Neuron (in vitro differentiated cells): Measurements from ENCODE around the gene C22orf23.

Experiments used
- H2AFZ ChIP-seq: one replicate; pipeline ENCODE4 v1.6.1; 2013; ENCODE audit warnings: low read depth, mild to moderate bottlenecking, inconsistent platforms, low read length, moderate library complexity
- H3K27me3 ChIP-seq: one replicate; pipeline ENCODE4 v1.6.1; 2013; ENCODE audit warnings: low read length; ENCODE audit not compliant: insufficient read depth
- H3K36me3 ChIP-seq: one replicate; pipeline ENCODE4 v1.6.1; 2013; ENCODE audit warnings: low read length; ENCODE audit not compliant: insufficient read depth
- H3K4me1 ChIP-seq: one replicate; pipeline ENCODE4 v1.6.1; 2013; ENCODE audit warnings: low read length; ENCODE audit not compliant: insufficient read depth
- H3K4me3 ChIP-seq: 2 replicates; pipeline ENCODE4 v1.5.1; 2013; ENCODE audit warnings: mild to moderate bottlenecking, low read length, moderate library complexity
- H3K9me3 ChIP-seq: one replicate; pipeline ENCODE4 v1.6.1; 2013; ENCODE audit warnings: low read length

Gene C22orf23

DNA sequence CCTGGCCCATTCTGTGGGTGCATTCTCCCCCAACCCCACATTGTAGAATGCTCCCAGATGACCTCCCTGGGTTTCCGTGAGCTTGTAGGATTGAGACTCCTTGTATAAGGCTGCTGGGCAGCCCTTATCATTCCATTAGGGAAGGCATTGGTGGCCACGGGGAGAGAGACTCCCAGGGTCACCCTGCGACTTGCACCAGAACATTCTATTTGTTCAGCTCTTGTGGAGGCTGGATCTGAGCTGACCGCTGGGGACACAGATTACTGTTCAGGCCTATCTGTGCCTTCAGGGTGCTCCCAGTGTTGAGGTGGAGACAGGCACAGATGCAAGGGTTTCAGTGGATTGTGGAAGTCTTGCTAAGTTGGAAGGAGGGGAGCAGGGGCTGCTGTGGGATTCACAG, 29.5 kb downstream of the C22orf23 start:
- Histone ChIP-seq H3K27me3 (no peaks in the 10 kb centered on the region), H3K9me3 (no peaks in the 10 kb centered on the region), H3K36me3 (peaks cover 46% of the 10 kb centered on the region), H3K4me1 (no peaks in the 10 kb centered on the region), H2AFZ (no peak overlapping the region), H3K4me3 (no peak overlapping the region)

DNA sequence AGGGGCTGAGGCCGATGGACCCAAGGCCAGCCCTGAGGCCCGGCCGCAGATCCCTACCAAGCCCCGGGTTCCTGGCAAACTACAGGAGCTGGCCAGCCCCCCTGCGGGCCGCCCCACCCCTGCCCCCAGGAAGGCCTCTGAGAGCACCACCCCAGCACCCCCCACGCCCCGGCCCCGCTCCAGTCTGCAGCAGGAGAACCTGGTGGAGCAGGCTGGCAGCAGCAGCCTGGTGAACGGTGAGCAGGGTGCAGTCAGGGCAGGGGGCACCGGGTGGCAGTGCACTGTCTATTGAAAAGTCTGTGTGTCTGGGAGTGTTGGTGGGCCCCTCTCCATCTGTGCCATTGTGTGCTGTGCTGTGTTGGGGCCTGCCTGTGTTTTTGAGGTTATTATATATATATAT, 31.2 kb downstream of the C22orf23 start:
- Histone ChIP-seq H3K36me3 (peaks cover 52% of the 10 kb centered on the region), H3K4me3 (no peak overlapping the region), H2AFZ (no peak overlapping the region), H3K4me1 (no peaks in the 10 kb centered on the region), H3K9me3 (no peaks in the 10 kb centered on the region), H3K27me3 (no peaks in the 10 kb centered on the region)

DNA sequence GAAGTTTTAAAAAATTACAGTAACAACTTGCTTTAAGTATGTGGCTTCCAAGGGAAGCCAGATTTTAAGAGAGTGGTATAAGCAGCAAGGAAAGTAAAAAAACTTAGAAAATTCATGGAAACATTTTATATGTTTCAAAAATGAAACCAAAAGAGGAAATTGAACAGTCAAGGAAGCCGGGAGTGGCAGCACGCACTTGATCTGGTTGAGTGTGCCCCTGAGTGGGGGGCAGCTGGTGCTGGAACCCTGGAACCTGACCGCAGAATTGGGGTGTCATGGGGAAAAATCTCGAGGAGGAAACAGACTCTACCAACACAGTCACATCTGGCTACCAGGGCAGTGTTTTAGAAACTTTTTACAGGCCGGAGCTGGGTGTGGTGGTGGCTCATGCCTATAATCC, 33.3 kb downstream of the C22orf23 start:
- Histone ChIP-seq H3K36me3 (peaks cover 47% of the 10 kb centered on the region), H2AFZ (no peak overlapping the region), H3K4me1 (no peaks in the 10 kb centered on the region), H3K27me3 (no peaks in the 10 kb centered on the region), H3K4me3 (no peak overlapping the region), H3K9me3 (no peaks in the 10 kb centered on the region)

DNA sequence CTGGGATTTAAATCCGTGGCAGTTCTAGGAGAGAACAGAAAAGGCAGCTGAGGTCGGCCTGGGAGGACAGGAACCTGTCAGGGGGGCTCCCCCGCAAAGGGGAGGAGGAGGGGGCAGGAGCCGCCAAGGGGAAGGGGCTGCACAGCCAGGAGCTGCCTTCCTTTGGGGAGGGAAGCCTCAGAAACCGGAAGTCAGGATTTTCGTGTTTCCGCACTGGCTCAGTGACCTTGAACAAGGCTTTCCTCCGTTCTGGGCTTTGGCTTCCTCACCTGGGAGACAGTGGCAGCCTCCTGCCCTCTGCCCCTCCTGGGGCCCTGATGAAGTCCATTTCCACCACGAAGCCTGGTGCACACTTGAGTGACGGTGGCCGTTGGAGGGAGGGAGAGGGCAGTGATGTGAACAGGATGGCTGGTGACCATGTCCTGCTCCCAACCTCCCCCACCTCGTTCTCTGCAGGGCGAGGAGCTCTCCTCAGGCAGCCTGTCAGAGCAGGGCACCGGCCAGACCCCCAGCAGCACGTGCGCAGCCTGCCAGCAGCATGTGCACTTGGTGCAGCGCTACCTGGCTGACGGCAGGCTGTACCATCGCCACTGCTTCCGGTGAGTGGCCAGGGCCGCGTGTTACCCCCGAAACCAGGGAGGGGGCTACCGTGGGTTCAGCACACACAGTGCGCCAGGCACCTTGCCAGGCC, 34.7 kb downstream of the C22orf23 start:
- no peaks in the 10 kb centered on the region for H3K4me1 ChIP-seq
- no peak overlapping the region for H2AFZ ChIP-seq
- no peaks in the 10 kb centered on the region for H3K27me3 ChIP-seq
- no peak overlapping the region for H3K4me3 ChIP-seq
- peaks cover 44% of the 10 kb centered on the region for H3K36me3 ChIP-seq
- H3K9me3 ChIP-seq: no peaks in the 10 kb centered on the region

DNA sequence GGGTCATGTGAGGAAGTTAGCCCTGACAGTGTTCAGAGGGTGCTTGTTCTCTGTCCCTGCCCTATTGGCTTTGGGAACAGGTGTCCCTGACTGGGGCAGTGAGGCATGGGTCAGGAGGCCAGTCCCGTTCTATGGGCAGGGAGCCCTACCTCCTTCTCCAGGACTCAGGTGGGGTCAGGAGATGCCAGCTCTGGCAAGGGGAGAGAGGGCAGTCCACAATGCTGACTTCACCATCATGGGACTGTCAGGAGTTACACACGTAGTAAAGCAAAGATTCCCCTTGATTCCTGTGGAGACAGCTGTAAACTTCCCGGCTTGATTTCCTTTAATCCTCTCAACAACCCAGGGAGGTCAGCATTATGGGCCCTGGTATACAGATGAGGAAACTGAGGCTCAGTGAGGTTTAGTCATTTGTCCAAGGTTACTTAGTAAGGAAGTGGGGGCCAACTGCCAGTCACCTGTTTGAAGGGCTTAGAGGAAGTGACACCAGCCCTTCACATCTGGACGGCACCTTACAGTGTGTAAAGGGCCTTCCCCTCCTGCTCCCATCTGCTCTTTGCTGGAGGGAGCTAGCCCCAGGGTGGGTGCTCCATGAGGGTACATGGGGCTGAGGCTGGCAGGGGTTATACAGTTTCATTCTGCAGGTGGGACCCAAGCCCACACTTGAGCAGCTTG, 35.4 kb downstream of the C22orf23 start:
- Histone ChIP-seq H3K9me3 (no peaks in the 10 kb centered on the region), H3K36me3 (peaks cover 45% of the 10 kb centered on the region), H2AFZ (no peak overlapping the region), H3K4me1 (no peaks in the 10 kb centered on the region), H3K27me3 (no peaks in the 10 kb centered on the region), H3K4me3 (no peak overlapping the region)

DNA sequence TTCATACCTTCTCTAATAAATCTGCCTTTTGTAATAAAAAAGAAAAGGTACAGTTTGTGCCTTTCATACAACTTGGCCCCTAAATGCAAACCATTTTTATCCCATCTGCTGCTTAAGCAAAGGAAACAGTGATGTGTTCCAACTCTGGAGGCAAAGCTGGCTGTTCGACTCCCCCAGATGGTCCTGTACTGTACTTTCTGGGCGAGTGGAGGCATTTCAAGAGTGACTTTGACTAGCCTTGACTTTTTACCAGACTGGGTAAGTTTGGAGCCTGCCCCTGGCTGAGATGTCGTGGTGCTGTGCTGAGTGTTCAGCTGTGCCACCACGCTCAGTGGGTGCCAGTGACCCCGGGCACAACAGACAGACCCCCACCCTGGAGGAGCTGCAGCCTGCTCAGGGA, 37.1 kb downstream of the C22orf23 start:
- Histone ChIP-seq H3K36me3 (peaks cover 41% of the 10 kb centered on the region), H2AFZ (no peak overlapping the region), H3K4me1 (peaks cover 4% of the 10 kb centered on the region), H3K27me3 (no peaks in the 10 kb centered on the region), H3K9me3 (no peaks in the 10 kb centered on the region), H3K4me3 (no peak overlapping the region)

DNA sequence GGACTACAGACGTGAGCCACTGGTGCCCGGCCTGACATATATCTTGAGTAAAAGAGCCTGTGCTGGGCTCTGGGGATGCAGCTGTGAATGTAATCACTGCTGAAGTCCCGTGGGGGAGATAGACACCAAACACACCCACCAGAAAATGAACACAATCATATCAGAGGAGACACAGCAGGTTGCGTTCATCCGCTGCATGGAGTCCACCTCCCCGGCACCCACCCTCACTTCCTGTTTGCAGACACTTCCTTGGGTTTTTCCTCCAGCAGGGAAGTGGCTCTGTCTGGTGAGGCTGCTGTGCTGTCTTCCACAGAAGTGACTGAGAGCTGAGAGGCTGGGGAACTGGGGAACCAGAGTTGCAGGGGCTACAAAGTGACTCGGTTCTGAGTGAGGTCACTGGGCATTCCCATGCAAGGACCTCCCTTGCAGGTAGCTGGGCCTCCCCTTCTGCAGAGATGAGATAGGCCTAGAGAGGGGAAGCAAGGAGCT, 40.1 kb downstream of the C22orf23 start:
- no peak overlapping the region for H2AFZ ChIP-seq
- H3K27me3 ChIP-seq: no peaks in the 10 kb centered on the region
- H3K4me1 ChIP-seq: peaks cover 23% of the 10 kb centered on the region
- H3K36me3 ChIP-seq: peaks cover 31% of the 10 kb centered on the region
- H3K4me3 ChIP-seq: no peak overlapping the region
- H3K9me3 ChIP-seq: no peaks in the 10 kb centered on the region

DNA sequence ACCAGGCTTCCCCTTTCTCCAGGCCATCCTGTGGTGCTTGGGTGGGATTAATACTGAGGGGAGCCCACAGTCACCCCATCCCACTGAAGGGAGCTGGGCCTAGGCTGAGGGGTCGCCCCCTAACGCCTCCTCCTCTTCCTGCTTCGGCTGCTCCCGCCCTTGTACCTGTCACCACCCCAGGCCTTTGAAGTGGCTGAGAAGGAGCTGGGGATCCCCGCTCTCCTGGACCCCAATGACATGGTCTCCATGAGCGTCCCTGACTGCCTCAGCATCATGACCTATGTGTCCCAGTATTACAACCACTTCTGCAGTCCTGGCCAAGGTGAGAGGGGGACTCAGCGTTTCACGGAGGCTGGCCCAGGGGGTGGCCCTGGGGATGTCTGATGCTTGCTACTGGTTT, 41.2 kb downstream of the C22orf23 start:
- Histone ChIP-seq H3K9me3 (no peaks in the 10 kb centered on the region), H3K4me1 (peaks cover 27% of the 10 kb centered on the region), H2AFZ (no peak overlapping the region), H3K4me3 (no peak overlapping the region), H3K36me3 (peaks cover 21% of the 10 kb centered on the region), H3K27me3 (no peaks in the 10 kb centered on the region)

DNA sequence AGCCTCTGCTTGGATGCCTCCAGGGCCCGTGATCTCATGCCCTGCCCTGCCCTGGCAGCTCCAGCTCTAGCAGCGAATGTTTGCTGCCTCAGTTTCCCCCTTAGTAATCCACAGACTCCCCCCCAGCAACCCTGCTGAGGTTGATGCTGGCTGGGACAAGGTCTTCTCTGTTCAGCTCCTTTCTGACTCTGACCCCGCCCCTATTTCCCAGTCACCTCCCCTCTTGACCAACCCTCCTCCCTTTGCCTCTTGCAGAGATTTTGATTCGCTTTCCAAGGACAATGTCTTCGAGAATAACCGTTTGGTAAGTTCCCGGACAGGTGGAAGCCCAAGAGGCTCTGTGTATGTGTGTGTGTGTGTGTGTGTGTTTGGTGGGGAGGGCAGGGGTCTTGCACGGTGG, 41.7 kb downstream of the C22orf23 start:
- no peaks in the 10 kb centered on the region for H3K9me3 ChIP-seq
- H3K36me3 ChIP-seq: peaks cover 18% of the 10 kb centered on the region
- no peak overlapping the region for H3K4me3 ChIP-seq
- H3K4me1 ChIP-seq: peaks cover 32% of the 10 kb centered on the region
- no peak overlapping the region for H2AFZ ChIP-seq
- H3K27me3 ChIP-seq: no peaks in the 10 kb centered on the region

DNA sequence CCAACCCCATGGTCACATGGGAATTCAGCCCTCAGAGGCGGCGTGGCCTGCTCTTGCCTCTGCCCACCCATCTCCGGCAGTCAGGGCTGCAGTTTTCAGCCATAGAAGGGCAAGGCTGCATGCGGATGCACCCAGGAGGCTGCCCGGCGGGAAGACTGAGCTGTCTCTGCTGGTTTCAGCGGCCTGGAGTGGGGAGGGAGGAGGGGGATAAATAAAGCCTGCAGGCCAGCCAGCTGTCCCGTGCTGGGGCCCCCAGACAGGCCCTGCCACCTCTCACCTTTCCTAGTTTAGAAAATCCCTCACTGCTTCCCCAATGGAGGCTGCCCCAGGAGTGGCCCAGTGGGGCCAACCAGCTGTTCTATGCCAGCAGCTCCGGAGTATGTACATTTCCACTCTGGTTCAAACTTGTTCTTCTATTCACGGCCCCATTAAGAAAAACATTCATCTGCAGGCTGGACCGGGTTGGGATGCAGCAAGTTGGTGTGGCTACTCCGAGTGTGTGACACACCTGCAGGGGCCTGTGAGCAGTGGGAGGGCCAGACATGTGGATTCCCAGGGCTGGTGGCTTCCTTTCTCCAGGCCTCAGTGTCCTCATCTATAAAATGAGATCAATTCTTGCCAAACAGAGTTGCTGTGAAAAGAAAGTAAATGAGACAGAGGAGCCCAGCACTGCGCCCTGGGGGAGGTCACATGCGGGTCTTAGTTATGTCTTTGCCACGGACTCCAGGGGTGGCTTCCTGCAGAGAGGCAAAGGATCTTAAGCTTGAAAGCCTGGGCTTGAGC, 42.3 kb downstream of the C22orf23 start:
- peaks cover 12% of the 10 kb centered on the region for H3K36me3 ChIP-seq
- H3K4me1 ChIP-seq: peaks cover 33% of the 10 kb centered on the region
- H3K9me3 ChIP-seq: no peaks in the 10 kb centered on the region
- no peak overlapping the region for H3K4me3 ChIP-seq
- H3K27me3 ChIP-seq: no peaks in the 10 kb centered on the region
- H2AFZ ChIP-seq: no peak overlapping the region

DNA sequence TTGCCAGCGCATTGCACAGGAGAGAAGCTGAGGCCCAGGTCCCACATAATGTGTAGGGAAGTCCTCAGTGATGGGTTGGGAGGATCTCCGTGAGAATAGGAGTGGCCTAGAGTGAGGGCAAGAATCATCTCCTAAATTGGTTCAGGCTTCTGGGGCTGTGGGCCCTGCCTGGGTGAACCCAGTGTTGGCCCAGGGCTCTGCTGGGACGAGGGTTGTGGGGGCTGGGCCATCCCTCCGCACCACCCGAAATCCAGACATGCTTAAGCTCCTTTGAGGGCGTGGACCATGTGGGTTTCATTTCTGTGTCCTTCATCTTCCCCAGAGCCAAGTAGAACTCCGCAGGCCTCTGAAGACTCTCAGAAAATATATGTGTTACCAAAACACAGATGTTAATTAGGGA, 43.6 kb downstream of the C22orf23 start:
- no peaks in the 10 kb centered on the region for H3K27me3 ChIP-seq
- H3K36me3 ChIP-seq: peaks cover 9% of the 10 kb centered on the region
- H3K4me1 ChIP-seq: peaks cover 33% of the 10 kb centered on the region
- H2AFZ ChIP-seq: no peak overlapping the region
- no peaks in the 10 kb centered on the region for H3K9me3 ChIP-seq
- no peak overlapping the region for H3K4me3 ChIP-seq

DNA sequence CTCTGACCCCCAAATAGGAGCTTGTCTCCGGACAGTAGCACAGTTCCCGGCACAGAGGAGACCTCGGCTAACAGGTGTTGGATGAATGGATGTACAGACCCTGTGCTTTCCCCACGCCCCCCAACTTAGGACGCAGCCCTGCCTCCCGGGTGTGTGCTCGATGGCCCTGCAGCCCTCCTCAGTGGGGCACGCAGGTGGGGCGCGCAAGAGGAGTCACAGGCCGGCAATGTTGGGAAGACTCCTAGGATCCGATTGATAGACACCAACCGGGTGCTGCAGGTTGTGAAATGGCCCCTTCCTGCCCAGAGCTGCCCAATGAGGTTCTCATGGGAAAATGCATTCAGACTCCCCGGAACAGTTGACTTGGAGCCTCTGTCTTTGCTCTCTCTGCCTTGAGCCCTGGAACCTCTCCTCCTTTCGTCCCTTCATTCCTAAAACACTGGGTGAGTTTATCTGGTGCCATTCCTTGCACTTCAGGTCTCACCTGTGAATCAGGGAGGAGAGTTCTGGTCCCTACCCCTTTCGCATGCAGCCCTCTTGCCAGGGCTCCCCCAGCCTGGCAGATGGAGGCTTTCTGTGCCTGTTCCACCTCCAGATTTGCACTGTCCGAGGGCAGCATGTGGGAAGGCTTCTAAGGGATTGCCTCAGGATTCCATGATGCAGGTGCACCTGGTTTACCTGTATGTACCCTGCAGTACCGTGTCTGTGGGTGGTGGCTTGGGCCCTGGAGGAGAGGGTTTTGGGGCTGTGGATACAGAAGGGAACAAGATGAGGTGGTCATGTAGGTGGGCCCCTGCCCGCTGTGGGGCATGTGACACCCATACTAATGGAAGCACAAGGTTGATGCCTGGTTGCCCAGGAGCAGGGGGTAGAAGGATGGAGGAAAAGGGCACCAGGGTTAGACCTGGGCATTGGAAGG, 46.1 kb downstream of the C22orf23 start:
- H3K4me1 ChIP-seq: peaks cover 33% of the 10 kb centered on the region
- peak overlapping the region; percentile 75 for H3K4me3 ChIP-seq
- H3K27me3 ChIP-seq: no peaks in the 10 kb centered on the region
- H2AFZ ChIP-seq: no peak overlapping the region
- H3K36me3 ChIP-seq: no peaks in the 10 kb centered on the region
- H3K9me3 ChIP-seq: no peaks in the 10 kb centered on the region
